Endothelial cell of umbilical vein (primary cell): ENCODE measurements around the gene C19orf44.

Source experiments
- CTCF ChIP-seq, 2 donors: IDR thresholded peaks; 1 replicate in 1 of 2; 2 replicates in 1 of 2; pipeline ENCODE4 v1.5.1; 2011; ENCODE audit warnings: low read length in 2 of 2, mild to moderate bottlenecking in 2 of 2, moderate library complexity in 2 of 2, control low read depth in 1 of 2, inconsistent platforms in 1 of 2, low read depth in 1 of 2; ENCODE audit not compliant: insufficient read depth in 1 of 2; ENCODE audit errors: extremely low read depth in 1 of 2
- EZH2 ChIP-seq: IDR thresholded peaks from 2 replicates; pipeline ENCODE4 v1.6.1; 2012; ENCODE audit warnings: borderline replicate concordance, low read depth, mild to moderate bottlenecking, moderate library complexity, low read length, inconsistent platforms; ENCODE audit not compliant: severe bottlenecking
- MYC ChIP-seq: IDR thresholded peaks from one replicate; pipeline ENCODE4 v1.6.1; 2011; ENCODE audit warnings: mild to moderate bottlenecking, low read depth, low read length
- POLR2A ChIP-seq: IDR thresholded peaks from 2 replicates; pipeline ENCODE4 v1.6.1; 2012; ENCODE audit warnings: low read depth, mild to moderate bottlenecking, control low read depth, low read length

- TF ChIP-seq CTCF (IDR thresholded peaks at IDR 0.05; ENCODE audit: extremely low read depth in 1 of 2, insufficient read depth in 1 of 2, low read depth in 1 of 2, low read length in 2 of 2) (no peak), POLR2A (no peak), EZH2 (no peak), MYC (no peak)
Measured at GRCh38 chr19:16541526-16542044, 45.4 kb downstream of the C19orf44 start.
